ENCODE data around the gene GIPC2.

Gene GIPC2

GRCh38 chr1:78003882-78004718, 41.7 kb upstream of the GIPC2 start:
- TF ChIP-seq GABPA (IDR thresholded peaks at IDR 0.05; ENCODE audit: low read depth) (no peak), POLR2AphosphoS5 (IDR thresholded peaks at IDR 0.05; ENCODE audit: low read depth) (peak; percentile 64; the same call in 1 of the 2 replicates)
- Histone ChIP-seq H3K27ac (replicated peaks) (peak overlapping the region; percentile 99), H3K4me3 (replicated peaks; ENCODE audit: insufficient read depth, low read length) (peak overlapping the region; percentile 31), H3K27me3 (ENCODE audit: insufficient read depth, poor library complexity, severe bottlenecking) (no peaks in the 10 kb centered on the region)
- peak; percentile 28 to 62 for DNase-seq (ENCODE audit: low read depth in 1 of 2, low spot score in 1 of 2)

- TF ChIP-seq POLR2AphosphoS5 (IDR thresholded peaks at IDR 0.05; ENCODE audit: low read depth) (peak; percentile 10; the same call in 1 of the 2 replicates), REST (IDR thresholded peaks at IDR 0.05; ENCODE audit: insufficient replicate concordance, low read depth) (no peak), GABPA (IDR thresholded peaks at IDR 0.05; ENCODE audit: low read depth) (no peak), SPI1 (IDR thresholded peaks at IDR 0.05; ENCODE audit: borderline replicate concordance, low read depth) (no peak), CTCF (IDR thresholded peaks at IDR 0.05; ENCODE audit: insufficient read depth, low read length) (no peak)
- peak within 1 kb of the TSS; percentile 99 for H3K27ac ChIP-seq (replicated peaks)
- H3K4me3 ChIP-seq (replicated peaks; ENCODE audit: insufficient read depth, low read length) = peak within 1 kb of the TSS; percentile 31
- H3K27me3 ChIP-seq (ENCODE audit: insufficient read depth, poor library complexity, severe bottlenecking) = no peaks in the 10 kb centered on the region
- peak; percentile 90 to 91 for DNase-seq (ENCODE audit: low read depth in 1 of 2, low spot score in 1 of 2)
These were observed 40.9 kb upstream of the GIPC2 start, which contains the start of gene DNAJB4 for GRCh38 chr1:78004719-78005447. TSS of gene DNAJB4 (plus strand) at chr1:78004939. CDS start at chr1:78005111, 172 bp downstream.

- peak overlapping the region; percentile 99 for H3K27ac ChIP-seq (replicated peaks)
- DNase-seq (ENCODE audit: low read depth in 1 of 2, low spot score in 1 of 2) = no peak
These were observed 40.4 kb upstream of the GIPC2 start for GRCh38 chr1:78005448-78005722.

More at GRCh38 chr1:78005448-78005722, 40.4 kb upstream of the GIPC2 start:
- no peaks in the 10 kb centered on the region for H3K27me3 ChIP-seq (ENCODE audit: insufficient read depth, poor library complexity, severe bottlenecking)
- TF ChIP-seq REST (IDR thresholded peaks at IDR 0.05; ENCODE audit: insufficient replicate concordance, low read depth) (no peak), CTCF (IDR thresholded peaks at IDR 0.05; ENCODE audit: insufficient read depth, low read length) (no peak), GABPA (IDR thresholded peaks at IDR 0.05; ENCODE audit: low read depth) (no peak), SPI1 (IDR thresholded peaks at IDR 0.05; ENCODE audit: borderline replicate concordance, low read depth) (no peak), POLR2AphosphoS5 (IDR thresholded peaks at IDR 0.05; ENCODE audit: low read depth) (no peak)
- peak overlapping the region; percentile 31 for H3K4me3 ChIP-seq (replicated peaks; ENCODE audit: insufficient read depth, low read length)
